Omental fat pad (tissue), 4 donors: ENCODE measurements around the gene NTM. TPM values are rescaled to one million over a fixed set of nuclear protein-coding genes. Genes with fewer than 3 reads are reported as not detected.

ENCODE experiments used
- ATAC-seq: fragments of 150-250 bp; one replicate; pipeline ENCODE4 v1.9.1; 2016; ENCODE audit warnings: mild to moderate bottlenecking, moderate library complexity; ENCODE audit not compliant: low FRiP score
- DNase-seq: peaks from one replicate; pipeline ENCODE4 v3.0.0-alpha.2; 2019; ENCODE audit warnings: low spot score
- CTCF ChIP-seq, 3 donors: fragments of 450-650 bp; IDR thresholded peaks; one replicate each; pipeline ENCODE4 v1.5.1; 2016 to 2017; ENCODE audit warnings: antibody characterized with exemption in 3 of 3, mild to moderate bottlenecking in 3 of 3, moderate library complexity in 2 of 3
- total RNA-seq, 4 donors: library from RNA; depleted of rRNA; stranded (reverse); fragments of >200 nt; gene quantifications; one replicate each; pipeline ENCODE4 v1.1.0, GENCODE V29; 2016

The NTM gene
- total RNA-seq, 4 donors from 2014 or later: 0.56 to 5.5 (median 2.4) TPM

GRCh38 chr11:131979364-131979763, 608.9 kb downstream of the NTM start:
- no peak for TF ChIP-seq CTCF (IDR thresholded peaks at IDR 0.05)
- ATAC-seq (no peak), DNase-seq (no peak)

GRCh38 chr11:131980199-131980598, 609.8 kb downstream of the NTM start:
- DNase-seq (no peak), ATAC-seq (no peak)
- TF ChIP-seq CTCF (IDR thresholded peaks at IDR 0.05): no peak

GRCh38 chr11:131980888-131981668, 610.7 kb downstream of the NTM start:
- no peak for DNase-seq
- ATAC-seq: no peak
- TF ChIP-seq CTCF (IDR thresholded peaks at IDR 0.05): no peak

- ATAC-seq: no peak
- no peak for DNase-seq
- TF ChIP-seq CTCF (IDR thresholded peaks at IDR 0.05): no peak
Measured at GRCh38 chr11:131982154-131982553, 611.7 kb downstream of the NTM start.

GRCh38 chr11:131985846-131986301, 615.5 kb downstream of the NTM start:
- ATAC-seq (no peak), DNase-seq (no peak)
- no peak for TF ChIP-seq CTCF (IDR thresholded peaks at IDR 0.05)

GRCh38 chr11:131987703-131988102, 617.3 kb downstream of the NTM start:
- DNase-seq (no peak), ATAC-seq (no peak)
- no peak for TF ChIP-seq CTCF (IDR thresholded peaks at IDR 0.05)

- ATAC-seq: no peak
- no peak for TF ChIP-seq CTCF (IDR thresholded peaks at IDR 0.05)
- DNase-seq: no peak
Measured at GRCh38 chr11:131991606-131992005, 621.2 kb downstream of the NTM start.
